Astrocyte (in vitro differentiated cells and primary cell): ENCODE data around the gene ETV1.

Source experiments
- EZH2 ChIP-seq: IDR thresholded peaks from 2 replicates; pipeline ENCODE4 v1.6.1; 2012; ENCODE audit warnings: mild to moderate bottlenecking, low read length, inconsistent platforms; ENCODE audit not compliant: insufficient read depth
- TF ChIP-seq, protein P1 (sequence below): IDR thresholded peaks from 2 replicates; pipeline ENCODE4 v1.5.1; 2011; ENCODE audit warnings: low read depth, mild to moderate bottlenecking, inconsistent platforms, low read length, moderate library complexity; ENCODE audit not compliant: insufficient read depth

- TF ChIP-seq EZH2 = no peak
- TF ChIP-seq, protein P1, sequence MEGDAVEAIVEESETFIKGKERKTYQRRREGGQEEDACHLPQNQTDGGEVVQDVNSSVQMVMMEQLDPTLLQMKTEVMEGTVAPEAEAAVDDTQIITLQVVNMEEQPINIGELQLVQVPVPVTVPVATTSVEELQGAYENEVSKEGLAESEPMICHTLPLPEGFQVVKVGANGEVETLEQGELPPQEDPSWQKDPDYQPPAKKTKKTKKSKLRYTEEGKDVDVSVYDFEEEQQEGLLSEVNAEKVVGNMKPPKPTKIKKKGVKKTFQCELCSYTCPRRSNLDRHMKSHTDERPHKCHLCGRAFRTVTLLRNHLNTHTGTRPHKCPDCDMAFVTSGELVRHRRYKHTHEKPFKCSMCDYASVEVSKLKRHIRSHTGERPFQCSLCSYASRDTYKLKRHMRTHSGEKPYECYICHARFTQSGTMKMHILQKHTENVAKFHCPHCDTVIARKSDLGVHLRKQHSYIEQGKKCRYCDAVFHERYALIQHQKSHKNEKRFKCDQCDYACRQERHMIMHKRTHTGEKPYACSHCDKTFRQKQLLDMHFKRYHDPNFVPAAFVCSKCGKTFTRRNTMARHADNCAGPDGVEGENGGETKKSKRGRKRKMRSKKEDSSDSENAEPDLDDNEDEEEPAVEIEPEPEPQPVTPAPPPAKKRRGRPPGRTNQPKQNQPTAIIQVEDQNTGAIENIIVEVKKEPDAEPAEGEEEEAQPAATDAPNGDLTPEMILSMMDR = no peak
Observed at GRCh38 chr7:13871008-13871407, 118.5 kb downstream of the ETV1 start.
